HG02759 (cell line): ENCODE data around the gene SH2D1B.

Experiments used
- ATAC-seq: cut with Tn5 transposase; IDR thresholded peaks from one replicate; pipeline ENCODE4 v1.9.1; 2021; ENCODE audit warnings: mild to moderate bottlenecking, moderate library complexity; ENCODE audit not compliant: unreplicated experiment

SH2D1B gene

DNA sequence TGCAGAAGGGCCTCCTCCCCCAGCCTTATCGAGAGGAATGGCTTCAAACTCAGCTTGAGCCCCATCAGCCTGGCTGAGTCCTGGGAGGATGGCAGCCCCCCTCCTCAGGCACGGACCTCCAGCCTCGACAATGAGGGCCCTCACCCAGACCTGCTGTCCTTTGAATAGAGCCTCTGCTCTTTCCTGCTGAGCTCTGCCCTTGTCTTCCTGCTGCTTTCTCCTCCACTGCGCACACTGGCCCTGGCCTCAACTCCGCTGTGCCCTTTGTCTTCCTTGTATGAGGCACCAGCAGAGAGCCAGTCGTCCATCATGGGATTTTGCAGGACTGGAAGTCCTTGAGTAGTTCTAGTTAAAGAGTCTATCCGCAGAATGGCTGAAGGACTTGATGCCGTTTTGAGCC lies 28.4 kb downstream of the SH2D1B start:
- no peak for ATAC-seq

GRCh38 chr1:162383091-162383490 lies 28.8 kb downstream of the SH2D1B start:
- ATAC-seq = no peak

DNA sequence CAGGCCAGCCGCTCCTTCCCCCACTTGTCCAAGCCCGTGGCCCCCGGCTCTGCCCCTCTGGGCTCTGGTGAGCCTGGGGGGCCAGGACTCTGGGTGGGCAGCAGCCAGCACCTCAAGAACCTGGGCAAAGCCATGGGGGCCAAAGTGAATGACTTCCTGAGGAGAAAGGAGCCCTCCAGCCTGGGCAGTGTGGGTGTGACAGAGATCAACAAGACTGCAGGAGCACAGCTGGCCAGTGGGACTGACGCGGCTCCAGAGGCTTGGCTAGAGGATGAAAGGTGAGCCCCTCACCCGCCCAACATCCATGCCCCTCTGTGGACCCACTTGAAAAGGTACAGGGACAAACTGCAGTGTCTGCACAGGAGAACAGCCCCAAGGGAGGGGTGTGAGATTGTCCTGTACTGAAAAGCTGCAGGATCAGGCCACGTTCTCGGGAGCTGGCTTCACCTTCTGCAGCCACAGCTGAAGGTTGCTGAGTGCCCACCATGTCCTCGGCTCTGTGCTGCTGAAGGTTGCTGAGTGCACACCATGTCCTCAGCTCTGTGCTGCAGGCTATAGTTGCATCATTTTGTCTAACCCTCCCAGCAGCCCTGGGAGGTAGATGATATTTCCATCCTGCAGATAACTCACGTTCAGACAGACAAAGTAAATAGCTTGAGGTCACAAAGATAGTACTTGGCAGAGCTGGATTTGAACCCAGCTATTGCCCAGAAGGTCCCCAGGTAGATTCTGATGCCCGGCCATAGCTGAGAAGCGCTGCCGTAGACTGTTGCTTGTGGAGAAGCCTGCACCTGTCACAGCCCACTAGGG lies 29.8 kb downstream of the SH2D1B start:
- no peak for ATAC-seq

DNA sequence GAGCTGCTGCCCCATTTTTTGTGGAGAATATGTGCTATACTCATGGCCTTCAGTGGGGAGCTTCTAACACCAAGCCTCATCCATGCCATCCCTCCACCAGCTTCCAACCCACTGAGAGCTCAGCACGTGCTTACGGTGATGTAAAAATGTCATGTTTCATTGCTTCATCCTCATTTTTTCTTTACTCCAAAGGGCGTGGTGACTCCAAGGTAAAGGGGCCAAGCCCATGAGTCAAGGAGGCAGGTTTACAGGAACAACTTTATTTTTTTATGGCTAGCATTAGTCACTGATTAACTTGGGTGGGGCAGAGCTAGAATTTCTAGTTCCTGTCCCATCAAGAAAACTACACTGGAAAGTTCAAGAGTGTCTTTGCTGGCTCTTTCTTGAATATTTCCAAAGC lies 30.6 kb downstream of the SH2D1B start, which contains the start of gene C1orf226:
C1orf226 (plus strand) TSS at position 346 of the 400 bp plus-strand sequence. CDS start 174 bp downstream, outside the sequence.
- no peak for ATAC-seq

DNA sequence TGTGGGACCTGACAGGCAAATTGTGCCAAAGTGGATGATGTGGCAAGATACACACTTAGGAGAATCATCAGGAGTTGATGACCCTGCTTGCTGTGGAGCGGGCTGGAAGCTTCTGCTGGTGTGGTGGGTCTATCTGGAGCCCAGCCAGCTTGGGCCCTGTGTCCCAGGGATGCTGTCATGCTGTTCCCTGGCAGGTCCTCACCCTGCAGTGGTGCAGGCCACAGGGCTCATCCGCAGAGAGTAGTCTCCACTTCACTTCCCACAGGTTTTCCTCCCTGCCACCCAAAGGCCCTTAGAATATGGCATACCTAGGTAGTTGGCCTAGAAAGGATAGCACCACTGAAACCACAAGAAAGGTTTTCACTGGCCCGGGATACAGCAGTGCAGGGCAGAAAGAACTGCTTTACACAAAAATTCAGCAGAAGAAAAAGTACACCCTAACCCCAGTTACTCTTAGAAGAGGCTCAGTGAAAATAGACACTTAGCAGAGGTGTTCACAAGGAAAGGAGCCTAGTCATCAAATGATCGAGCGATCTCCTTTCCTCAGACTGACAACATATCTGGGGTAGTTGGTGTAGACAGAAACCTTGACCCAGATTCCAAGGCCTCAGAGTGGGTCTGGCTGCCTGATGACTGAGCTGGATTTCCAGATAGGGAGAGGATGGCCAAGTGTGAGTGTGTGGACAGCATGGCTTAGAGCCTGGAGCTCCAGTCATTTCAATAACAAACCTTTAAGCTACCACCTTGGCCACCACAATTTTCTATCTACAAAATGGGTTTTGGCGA lies 31.7 kb downstream of the SH2D1B start:
- no peak for ATAC-seq

DNA sequence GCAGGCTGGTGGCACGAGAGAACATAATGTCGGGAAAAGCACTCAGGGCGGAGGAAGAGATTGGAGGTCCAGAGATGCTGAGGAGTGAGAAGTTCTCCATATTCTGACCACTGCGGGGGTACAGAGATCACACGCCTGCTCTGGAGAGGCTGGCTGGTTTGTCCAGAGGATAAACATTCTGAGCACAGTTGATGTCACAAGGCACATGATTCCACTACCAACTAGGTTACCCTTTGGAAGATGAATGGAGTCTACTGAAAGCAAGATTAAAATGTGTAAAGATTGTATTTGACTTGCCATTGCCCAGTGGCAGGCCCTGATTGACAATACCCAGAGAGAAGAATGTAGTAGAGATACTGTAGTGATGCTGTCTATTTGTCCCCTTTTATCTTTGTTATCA lies 35.2 kb downstream of the SH2D1B start, which contains the start of gene SPATA46:
SPATA46 (minus strand) TSS at position 164 of the 400 bp plus-strand sequence; CDS start at position 100, 64 bp downstream.
- ATAC-seq = no peak

DNA sequence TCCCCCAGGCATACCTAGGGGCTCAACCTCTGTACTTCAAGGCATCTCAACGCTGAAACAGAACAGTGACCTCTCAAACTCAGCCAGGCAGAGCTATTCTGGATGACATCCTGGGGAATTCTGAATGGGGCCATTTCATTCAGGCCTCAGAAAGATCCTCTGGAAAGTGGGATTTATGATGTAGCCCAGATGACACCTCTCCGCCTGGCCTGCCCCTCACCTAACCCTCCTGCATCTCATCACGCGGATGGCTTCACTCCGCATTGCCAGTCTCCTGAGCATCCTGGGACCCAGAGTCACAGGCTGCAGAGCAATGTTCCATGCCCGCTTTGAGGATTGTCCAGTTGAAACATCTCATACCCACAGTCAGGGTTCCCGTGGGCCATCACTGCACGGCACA lies 36.5 kb downstream of the SH2D1B start:
- ATAC-seq = no peak

DNA sequence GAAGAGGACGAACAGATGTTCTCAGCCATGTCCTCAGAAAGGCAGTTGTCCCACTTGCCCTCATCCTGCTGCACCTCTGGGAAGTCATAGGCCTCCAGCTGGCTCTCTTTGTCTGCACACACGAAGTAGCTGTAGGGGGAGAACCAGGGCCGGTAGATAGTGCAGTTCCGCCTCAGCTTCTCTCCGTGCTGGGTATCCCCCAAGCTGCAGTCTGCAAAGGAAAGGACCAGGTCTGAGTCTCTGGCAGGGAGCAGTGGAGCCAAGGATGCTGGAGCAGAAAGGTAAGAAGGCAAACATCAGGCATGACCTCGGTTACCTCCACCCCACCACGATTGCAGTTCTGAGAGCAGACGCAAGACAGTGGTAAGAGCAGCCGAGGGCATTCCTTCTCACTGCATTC lies 37.5 kb downstream of the SH2D1B start:
- ATAC-seq = no peak

DNA sequence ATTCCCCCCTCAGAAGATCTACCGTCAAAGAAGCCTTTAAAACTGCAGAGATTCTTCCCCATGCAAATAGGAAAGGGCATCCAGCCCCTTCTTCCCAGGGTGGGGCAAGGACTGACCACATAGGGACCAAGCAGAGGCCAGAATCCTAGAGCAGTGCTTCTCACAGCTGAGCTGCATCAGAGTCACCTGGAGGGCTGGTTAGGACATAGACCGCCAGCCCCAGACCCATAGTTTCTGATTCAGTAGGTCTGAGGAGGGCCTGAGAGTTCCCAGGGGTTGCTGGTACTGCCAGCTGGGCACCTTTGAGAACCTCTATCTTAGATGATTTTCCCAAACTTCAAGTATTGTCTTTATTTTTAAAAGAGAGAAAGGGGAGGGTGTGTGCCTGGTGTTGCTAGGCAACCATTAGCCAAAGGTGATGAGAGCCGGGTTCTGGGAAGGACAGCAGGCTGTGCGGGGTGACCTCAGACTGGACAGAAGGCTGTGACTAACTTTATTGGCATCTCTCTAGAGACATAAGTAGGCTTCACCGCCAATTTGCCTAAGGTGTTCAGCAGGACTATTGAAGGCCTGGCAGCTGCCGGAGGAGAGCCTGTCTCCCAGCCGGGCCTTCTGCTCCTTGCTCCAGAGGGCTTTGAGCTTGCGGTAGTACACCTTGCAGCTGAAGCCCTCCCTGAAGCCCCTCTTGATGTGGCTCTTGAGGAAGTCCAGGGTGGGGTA lies 38.2 kb downstream of the SH2D1B start:
- ATAC-seq = no peak

DNA sequence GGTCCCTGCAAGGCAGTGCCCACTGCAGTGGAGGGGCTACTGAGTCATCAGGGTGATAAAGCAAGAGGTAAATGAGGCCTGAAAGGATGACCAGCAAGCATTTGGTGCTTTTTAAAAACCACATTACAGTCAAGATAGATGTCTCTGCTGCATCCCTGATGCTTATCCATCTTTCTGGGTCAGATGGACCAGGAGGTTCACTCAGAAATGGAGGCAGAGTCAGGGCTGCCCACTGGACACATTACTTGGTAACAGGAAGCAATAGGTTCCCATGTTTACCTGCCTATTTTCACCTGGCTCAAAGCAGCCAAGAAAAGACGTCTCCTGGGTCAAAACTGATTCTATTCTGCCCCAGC lies 38.9 kb downstream of the SH2D1B start:
- no peak for ATAC-seq

- ATAC-seq = no peak
These were observed 39.5 kb downstream of the SH2D1B start for GRCh38 chr1:162372159-162373071.

DNA sequence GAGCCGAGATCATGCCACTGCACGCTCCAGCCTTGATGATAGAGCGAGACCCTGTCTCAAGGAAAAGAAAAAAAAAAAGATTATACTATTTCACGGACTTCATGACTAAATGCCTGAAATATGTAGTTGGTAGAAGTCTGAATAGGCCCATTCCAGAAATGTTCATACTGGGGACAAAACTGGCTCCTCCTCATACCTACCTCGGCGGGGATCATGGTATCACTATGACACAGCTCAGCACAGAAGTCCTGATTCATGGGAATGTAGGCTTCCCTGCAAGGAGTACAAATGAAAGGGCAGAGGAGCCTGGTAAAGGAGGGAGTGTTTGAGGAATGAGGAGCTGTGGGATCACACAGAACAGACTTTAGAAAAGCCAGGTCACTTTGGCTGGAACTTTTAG lies 40.3 kb downstream of the SH2D1B start:
- ATAC-seq = no peak

DNA sequence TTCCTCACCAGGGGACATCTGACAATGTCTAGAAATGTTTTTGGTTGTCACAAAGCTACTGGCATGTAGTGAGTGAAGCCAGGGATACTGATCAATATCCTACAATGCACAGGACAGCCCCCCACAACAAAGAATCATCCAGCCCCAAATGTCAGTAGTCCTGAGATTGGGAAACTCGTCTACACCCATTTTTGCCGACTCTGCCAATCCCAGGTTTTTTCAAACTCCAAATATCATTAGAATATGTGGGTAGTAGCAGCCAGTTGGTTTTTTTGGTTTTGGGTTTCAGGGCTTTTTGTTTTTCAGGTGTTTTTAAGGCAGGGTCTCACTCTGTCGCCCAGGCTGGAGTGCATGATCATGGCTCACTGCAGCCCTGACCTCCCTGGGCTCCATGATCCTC lies 41.2 kb downstream of the SH2D1B start:
- ATAC-seq = no peak

DNA sequence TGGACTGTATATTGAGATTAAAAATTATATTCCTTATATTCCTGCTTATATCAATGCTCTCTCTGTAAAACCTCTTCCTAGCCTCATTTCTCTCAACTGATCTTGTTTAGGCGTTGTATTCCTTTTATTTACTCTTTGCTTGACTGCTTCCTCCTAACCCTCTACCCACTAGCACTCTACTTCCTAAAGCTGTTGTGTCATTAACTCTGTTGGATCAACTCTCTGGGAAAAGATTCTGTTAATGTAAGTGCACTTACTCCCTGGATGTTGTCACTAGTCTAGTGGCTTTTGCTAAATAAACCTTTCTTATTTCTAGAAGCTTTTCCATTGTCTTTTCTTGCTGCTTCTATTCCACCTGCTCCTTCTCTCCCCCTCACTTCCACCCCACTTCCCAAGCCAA lies 41.8 kb downstream of the SH2D1B start:
- ATAC-seq = no peak

GRCh38 chr1:162369571-162369970 lies 42.4 kb downstream of the SH2D1B start:
- no peak for ATAC-seq

- no peak for ATAC-seq
These were observed 43.5 kb downstream of the SH2D1B start for GRCh38 chr1:162368451-162368850.

DNA sequence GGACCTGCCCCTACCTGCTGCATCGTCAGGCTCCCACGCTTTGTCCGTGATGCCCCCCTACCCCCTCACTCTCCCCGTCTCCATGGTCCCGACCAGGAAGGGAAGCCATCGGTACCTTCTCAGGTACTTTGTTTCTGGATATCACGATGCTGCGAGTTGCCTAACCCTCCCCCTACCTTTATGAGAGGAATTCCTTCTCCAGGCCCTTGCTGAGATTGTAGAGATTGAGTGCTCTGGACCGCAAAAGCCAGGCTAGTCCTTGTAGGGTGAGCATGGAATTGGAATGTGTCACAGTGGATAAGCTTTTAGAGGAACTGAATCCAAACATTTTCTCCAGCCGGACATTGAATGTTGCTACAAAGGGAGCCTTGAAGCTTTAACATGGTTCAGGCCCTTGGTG lies 44.2 kb downstream of the SH2D1B start:
- ATAC-seq = no peak

GRCh38 chr1:162367073-162367472 lies 44.9 kb downstream of the SH2D1B start:
- no peak for ATAC-seq

GRCh38 chr1:162366671-162367070 lies 45.3 kb downstream of the SH2D1B start:
- ATAC-seq = no peak

DNA sequence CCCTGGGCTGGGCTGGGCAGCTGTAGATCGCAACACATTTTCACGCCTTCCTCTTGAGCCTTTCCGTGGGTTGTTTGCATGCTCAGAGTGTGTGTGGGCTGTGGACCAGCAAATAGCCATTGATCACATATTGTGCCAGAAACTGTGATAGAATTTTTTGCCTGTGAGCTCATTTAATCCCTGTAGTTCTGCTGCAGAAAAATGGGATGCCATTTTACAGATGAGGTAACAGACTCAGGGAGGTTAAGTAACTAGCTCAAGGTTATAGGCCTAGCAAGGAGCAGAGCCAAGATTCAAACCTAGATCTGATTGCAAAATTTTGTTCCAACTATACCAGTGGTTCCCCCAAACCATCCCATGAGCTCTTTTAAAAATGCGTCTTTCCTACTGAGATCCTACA lies 45.8 kb downstream of the SH2D1B start:
- no peak for ATAC-seq
